ENCODE measurements around the gene SCNN1B.
"Not testable (repeated sequence)": the region's sequence is repeated elsewhere in the genome, so short reads cannot be mapped to it uniquely, and the experiment has no call there.

The SCNN1B gene

DNA sequence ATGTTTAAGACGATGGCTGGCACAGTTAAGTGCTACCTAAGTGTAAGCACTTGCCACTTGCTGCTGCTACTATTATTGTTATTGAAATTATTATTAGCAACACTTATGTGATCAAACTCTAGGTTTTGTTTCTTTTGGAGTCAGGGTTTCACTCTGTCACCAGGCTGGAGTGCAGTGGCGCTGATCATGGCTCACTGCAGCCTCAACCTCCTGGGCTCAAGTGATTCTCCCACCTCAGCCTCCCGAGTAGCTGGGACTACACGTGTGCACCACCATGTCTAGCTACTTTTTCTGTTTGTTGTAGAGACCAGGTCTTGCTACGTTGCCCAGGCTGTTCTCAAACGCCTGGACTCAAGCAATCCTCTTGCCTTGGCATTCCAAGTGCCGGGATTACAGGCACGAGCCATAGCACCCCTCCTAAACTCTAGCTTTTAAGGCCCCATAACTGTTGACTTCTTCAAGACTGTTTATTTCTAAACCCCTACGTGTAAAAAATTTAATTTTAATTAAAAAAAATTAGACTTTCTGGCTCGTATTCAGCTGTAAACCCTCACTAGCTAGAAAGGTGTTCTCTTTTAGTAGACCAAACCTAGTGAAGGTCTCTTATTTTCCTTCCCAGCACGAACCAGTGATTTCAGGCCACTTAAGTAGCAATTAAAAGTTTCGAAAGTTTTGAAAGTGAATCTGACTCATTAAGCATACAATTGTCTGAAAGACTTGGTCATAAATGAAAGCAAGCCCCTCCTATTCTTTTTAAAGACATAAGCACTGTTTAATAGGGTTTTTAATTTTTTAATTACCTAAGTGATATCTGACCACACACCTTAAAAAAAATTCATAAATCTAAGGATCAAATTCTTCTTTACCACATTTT is 11.7 kb upstream of the SCNN1B start:
- DNase-seq, result no peak

- DNase-seq, result no peak
Observed at GRCh38 chr16:23293016-23293415, 9.1 kb upstream of the SCNN1B start.

- DNase-seq, result no peak
Observed at GRCh38 chr16:23294260-23294659, 7.8 kb upstream of the SCNN1B start.

DNA sequence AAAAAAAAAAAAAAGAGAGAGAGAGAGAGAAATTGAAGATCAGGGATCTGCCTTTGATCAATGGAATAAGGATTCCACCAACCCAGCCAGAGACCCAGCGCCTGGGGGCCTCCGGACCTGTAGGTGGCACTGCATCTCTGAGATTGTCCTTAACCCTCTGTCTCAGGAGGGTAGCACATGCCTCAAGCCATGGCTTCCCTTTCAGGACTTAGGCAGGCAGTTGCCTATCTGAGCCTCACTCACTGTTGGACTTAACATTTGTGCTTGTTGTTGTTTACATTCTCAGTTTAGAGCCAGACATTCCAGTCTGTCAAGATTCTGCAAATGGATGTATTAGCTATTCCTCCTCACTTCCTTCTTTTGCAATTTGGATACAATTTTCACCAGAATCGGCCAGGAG is 5.1 kb upstream of the SCNN1B start:
- DNase-seq, result no peak

DNA sequence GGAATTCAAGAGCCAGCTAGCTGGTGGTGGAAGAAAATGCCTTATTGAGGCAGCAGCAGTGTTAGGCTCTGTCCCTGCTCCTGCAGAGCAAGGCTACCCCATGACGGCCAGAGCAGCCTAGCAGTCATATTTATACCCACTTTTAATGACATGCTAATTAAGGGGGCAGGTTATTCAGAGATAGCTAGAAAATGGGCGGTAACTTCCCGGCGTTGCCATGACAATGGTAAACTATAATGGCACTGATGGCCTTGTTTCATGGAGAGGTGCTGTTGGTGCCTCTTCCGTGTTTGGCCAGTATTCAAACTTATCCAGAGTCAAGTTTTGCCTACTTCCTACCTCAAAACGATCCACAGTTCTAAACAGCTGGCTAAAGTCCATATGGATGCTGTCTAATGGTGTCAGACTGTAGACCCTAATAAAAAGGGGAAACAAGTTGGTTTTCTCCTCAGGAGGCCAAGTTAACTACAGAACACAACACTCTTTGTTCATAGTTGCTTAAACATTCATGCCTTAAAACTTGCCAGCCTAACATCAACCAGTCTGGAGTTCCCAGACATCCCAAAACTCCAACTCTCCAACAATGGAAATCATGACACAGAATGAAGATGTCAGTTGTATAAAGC is 3.7 kb upstream of the SCNN1B start:
- no peak for DNase-seq

DNA sequence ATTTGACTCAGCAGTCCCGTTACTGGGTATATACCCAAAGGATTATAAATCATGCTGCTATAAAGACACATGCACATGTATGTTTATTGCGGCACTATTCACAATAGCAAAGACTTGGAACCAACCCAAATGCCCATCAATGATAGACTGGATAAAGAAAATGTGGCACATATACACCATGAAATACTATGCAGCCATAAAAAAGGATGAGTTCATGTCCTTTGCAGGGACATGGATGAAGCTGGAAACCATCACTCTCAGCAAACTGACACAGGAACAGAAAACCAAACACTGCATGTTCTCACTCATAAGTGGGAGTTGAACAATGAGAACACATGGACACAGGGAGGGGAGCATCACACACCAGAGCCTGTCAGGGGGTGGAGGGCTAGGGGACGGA is 2.3 kb upstream of the SCNN1B start:
- DNase-seq, result not testable (repeated sequence)

- no peak for DNase-seq
Observed at GRCh38 chr16:23301251-23302044, 654 bp upstream of the SCNN1B start.

DNA sequence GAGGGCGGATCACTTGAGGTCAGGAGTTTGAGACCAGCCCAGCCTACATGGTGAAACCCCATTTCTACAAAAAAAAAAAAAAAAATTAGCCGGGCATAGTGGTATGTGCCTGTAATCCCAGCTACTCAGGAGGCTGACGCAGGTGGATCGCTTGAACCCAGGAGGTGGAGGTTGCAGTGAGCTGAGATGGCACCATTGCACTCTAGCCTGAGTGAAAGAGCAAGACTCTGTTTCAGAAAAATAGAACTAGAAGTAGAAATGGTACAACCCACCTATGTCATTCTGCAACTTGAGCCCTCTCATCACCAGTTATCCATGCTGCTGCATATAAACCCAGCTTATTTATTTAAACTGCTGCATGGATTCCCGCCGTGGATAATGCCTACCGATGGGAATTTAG is 1.6 kb downstream of the SCNN1B start:
- DNase-seq, result no peak

GRCh38 chr16:23304620-23305019 is 2.5 kb downstream of the SCNN1B start:
- DNase-seq, result no peak

GRCh38 chr16:23306199-23307100 is 4.3 kb downstream of the SCNN1B start:
- DNase-seq, result no peak

GRCh38 chr16:23310217-23310616 is 8.1 kb downstream of the SCNN1B start:
- no peak for DNase-seq

GRCh38 chr16:23310744-23311143 is 8.6 kb downstream of the SCNN1B start:
- DNase-seq, result no peak

GRCh38 chr16:23316232-23316631 is 14.1 kb downstream of the SCNN1B start:
- DNase-seq, result no peak

DNA sequence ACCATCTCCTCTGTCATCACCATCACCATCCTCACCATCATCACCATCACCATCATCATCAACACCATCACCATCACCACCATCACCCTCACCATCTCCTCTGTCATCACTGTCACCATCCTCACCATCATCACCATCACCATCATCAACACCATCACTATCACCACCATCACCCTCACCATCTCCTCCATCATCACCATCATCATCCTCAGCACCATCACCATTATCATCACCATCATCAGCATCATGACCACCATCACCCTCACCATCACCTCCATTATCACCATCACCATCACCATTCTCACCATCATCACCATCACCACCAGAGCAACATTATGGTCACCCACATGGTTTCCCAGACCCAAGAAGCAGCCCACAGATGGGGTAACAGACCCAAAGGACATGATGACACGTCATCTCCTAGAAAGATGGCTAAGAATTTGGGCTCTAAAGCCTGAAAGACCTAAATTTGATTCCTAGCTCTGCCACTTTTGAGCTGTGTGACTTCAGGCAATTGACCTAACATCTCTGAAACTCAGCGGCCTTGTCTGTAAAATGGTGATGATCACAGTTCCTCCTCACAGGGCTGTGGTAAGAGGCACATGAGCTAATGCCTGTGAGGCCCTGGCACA is 14.6 kb downstream of the SCNN1B start:
- DNase-seq, result no peak

DNA sequence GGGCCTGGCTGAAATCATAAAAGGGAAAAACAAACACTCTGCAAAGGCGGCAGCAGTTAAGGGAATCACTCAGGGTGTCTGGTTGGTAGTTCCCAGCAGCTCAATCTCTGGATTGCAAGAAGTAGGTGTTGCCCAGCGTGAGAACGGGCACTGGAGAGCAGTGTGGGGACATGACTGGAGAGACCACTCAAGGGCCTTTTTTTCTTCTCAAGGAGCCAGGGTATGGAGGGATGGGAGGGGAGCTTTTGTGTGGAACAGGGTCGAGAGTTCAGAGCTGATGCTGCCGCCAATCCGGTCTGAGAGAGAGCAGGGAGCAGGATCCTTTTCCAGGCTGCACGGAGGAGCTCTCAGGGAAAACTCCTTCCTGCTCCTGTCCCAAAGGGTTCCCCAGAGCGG is 15.2 kb downstream of the SCNN1B start:
- no peak for DNase-seq

GRCh38 chr16:23317751-23318150 is 15.6 kb downstream of the SCNN1B start:
- no peak for DNase-seq

- DNase-seq, result no peak
Observed at GRCh38 chr16:23318639-23319038, 16.5 kb downstream of the SCNN1B start.

DNA sequence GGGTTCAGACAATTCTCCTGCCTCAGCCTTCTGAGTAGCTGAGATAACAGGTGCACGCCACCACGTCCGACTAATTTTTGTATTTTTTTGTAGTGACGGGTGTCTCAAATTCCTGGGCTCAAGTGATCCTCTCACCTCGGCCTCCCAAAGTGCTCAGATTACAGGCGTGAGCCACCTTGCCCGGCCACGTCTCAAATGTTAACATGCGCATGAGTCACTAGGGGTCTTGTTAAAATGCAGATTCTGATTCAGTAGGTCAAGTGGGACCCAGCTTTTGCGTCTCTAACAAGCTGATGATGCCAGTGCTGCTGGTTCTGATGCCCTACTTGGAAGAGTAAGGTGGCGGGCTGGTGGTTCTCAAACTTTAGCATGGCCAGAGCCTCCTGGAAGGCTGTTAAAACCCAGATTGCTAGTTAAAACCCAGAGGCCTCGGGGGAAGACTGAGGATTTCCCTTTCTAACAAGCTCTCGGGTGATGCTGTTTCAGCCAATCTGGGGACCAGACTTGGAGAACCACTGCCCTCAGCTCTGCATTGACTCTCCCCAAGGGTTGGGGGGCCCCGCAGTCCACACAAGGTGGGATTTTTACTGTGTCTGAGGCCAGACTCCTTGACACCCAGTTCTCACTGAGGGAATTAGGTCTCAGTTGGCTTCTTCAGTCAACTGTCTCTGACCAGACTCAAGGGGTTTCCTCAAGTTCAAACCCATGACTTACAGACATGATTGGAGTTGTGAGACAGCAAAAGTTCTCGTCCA is 17.9 kb downstream of the SCNN1B start:
- DNase-seq, result no peak

DNA sequence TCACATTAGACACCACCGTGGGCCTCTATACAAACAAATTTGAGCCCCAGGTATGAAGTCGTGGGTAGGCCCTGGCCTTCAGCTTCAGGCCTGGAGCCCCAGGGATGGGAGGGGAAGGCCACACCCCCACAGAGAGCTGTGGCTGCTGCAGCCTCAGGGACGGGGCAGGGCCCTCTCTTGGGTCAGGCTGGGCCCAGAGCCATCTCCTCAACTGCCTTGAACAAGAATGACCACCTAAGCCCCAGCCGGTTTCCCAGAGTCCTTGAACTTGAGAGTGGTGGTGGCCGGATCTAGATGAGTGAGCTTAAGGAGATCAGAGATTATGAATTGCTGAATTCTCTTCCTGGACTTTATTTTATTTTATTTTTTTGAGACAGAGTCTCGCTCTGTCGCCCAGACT is 18.6 kb downstream of the SCNN1B start:
- DNase-seq, result no peak

DNA sequence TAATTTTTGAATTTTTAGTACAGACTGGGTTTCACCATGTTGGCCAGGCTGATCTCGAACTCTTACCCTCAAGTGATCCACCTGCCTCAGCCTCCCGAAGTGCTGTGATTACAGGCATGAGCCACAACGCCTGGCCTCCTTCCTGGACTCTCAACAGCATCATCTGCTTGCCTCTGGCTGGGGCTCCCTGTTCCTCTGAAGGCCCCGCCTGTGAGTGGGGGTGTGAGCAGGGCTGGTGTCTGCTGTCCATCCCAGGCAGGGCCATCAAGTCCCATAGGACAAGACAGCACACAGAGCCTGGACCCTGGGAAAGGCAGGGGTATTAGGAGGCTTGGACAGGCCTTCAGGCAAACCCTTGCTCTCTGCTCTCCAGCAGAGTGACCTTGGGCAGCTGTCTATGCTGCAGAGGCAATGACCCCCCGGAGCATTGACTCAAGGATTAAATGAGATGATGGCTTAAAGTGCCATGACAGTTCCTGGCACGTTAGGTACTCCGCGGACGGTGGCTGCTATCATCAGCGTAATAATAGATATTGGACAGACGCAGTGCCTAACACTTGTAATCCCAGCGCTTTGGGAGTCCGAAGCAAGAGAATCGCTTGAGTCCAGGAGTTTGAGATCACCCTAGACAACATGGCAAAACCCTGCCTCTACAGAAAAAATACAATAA is 19.2 kb downstream of the SCNN1B start:
- no peak for DNase-seq

All from activated CD4-positive, alpha-beta T cell treated with anti-CD3 and anti-CD28 coated beads for 1 hour (primary cell).